ENCODE measurements around the gene TMCO2. TPM values are rescaled to one million over a fixed set of nuclear protein-coding genes. Genes with fewer than 3 reads are reported as not detected.

The TMCO2 gene
- total RNA-seq, 1 experiment from 2014 or later: not detected

DNA sequence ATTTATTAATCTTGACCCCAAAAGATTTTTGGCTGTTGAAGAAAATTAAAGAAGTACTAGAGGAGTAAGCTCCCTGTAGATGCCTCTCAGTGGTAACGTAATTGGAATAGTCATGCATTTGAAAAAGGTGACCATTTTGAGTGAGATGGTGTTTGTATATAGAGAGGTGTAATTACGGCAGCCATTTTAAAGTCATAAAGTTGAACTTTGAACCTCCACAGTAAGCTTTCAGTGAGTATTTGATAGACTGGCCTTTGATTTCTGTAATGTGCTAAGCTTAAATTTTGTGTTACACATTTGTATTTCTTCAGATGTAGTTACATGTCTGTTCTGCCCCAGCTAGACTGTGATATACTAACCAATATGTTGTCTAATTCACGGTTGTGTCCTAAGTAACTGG is 21.5 kb upstream of the TMCO2 start:
- TF ChIP-seq CTCF (IDR thresholded peaks at IDR 0.05; ENCODE audit: unreplicated experiment): no peak
- H3K27ac Mint-ChIP-seq (ENCODE audit: low read depth, unreplicated experiment): no peak overlapping the region
- CTCF ChIA-PET: interaction anchor here (0.6 to 0.9 kb wide), 4 partner anchors 32 to 148 kb away, joined by 3 to 5 read pairs (median 3); no protein-coding TSS in a partner anchor

GRCh38 chr1:40232444-40232843 is 15.3 kb upstream of the TMCO2 start:
- H3K9me3 Mint-ChIP-seq (ENCODE audit: unreplicated experiment): no peaks in the 10 kb centered on the region
- no peak overlapping the region for H3K4me3 Mint-ChIP-seq (ENCODE audit: unreplicated experiment)
- peaks cover 58% of the 10 kb centered on the region for H3K36me3 Mint-ChIP-seq (ENCODE audit: insufficient read depth, unreplicated experiment)
- DNase-seq (ENCODE audit: unreplicated experiment): no peak
- BruUV-seq (replicated peaks): no TSS peak
- H3K27me3 Mint-ChIP-seq (ENCODE audit: insufficient read depth, unreplicated experiment): no peaks in the 10 kb centered on the region
- ChIA-PET POLR2A (interaction anchor here (1.1 kb wide), 1 partner anchor 79 kb away, joined by 3 read pairs; no protein-coding TSS in a partner anchor), CTCF (no interaction called here)
- intact Hi-C loops (cut with micrococcal nuclease): no loop called here
- no peaks in the 10 kb centered on the region for H3K4me1 Mint-ChIP-seq (ENCODE audit: insufficient read depth, unreplicated experiment)
- TF ChIP-seq CTCF (IDR thresholded peaks at IDR 0.05; ENCODE audit: unreplicated experiment): no peak
- no peak overlapping the region for H3K27ac Mint-ChIP-seq (ENCODE audit: low read depth, unreplicated experiment)

More for the DNA sequence above, 21.5 kb upstream of the TMCO2 start:
- POLR2A ChIA-PET: interaction anchor here (1.3 kb wide), 1 partner anchor 31 kb away, joined by 5 read pairs; the partner anchor contains the start of gene ZMPSTE24
- BruUV-seq (replicated peaks): no TSS peak
- no peak for DNase-seq (ENCODE audit: unreplicated experiment)
- intact Hi-C loops (cut with micrococcal nuclease): no loop called here
- Mint-ChIP-seq H3K9me3 (ENCODE audit: unreplicated experiment) (no peaks in the 10 kb centered on the region), H3K4me3 (ENCODE audit: unreplicated experiment) (no peak overlapping the region), H3K27me3 (ENCODE audit: insufficient read depth, unreplicated experiment) (no peaks in the 10 kb centered on the region), H3K4me1 (ENCODE audit: insufficient read depth, unreplicated experiment) (no peaks in the 10 kb centered on the region), H3K36me3 (ENCODE audit: insufficient read depth, unreplicated experiment) (peaks cover 30% of the 10 kb centered on the region)

DNA sequence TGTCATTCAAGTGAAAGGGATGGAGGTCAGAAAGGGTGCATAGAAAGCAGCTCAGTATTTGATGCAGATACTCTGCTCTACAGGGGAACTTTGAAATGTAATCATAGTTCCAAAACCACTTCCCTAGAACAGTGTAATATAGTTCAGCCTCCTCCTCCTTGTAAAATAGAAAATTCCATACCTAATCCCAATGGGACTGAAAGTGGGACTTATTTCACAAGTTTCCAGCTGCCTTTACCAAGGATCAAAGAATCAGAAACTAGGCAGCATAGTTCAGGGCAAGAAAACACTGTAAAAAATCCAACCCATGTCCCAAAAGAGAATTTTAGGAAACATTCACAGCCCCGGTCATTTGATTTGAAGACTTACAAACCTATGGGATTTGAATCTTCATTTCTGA is 8.1 kb upstream of the TMCO2 start:
- ChIA-PET POLR2A (interaction anchor here (0.6 to 2.1 kb wide), 3 partner anchors 16 to 34 kb away, joined by 3 to 4 read pairs (median 3); no protein-coding TSS in a partner anchor), CTCF (interaction anchor here (0.6 to 1.7 kb wide), 4 partner anchors 9 to 99 kb away, joined by 3 to 5 read pairs (median 4); no protein-coding TSS in a partner anchor)
- no peaks in the 10 kb centered on the region for H3K9me3 Mint-ChIP-seq (ENCODE audit: unreplicated experiment)
- H3K27ac Mint-ChIP-seq (ENCODE audit: low read depth, unreplicated experiment): no peak overlapping the region
- H3K27me3 Mint-ChIP-seq (ENCODE audit: insufficient read depth, unreplicated experiment): no peaks in the 10 kb centered on the region
- peaks cover 9% of the 10 kb centered on the region for H3K4me1 Mint-ChIP-seq (ENCODE audit: insufficient read depth, unreplicated experiment)
- intact Hi-C loops (cut with micrococcal nuclease): no loop called here
- no TSS peak for BruUV-seq (replicated peaks)
- no peak for TF ChIP-seq CTCF (IDR thresholded peaks at IDR 0.05; ENCODE audit: unreplicated experiment)
- H3K4me3 Mint-ChIP-seq (ENCODE audit: unreplicated experiment): no peak overlapping the region
- peaks cover 41% of the 10 kb centered on the region for H3K36me3 Mint-ChIP-seq (ENCODE audit: insufficient read depth, unreplicated experiment)
- DNase-seq (ENCODE audit: unreplicated experiment): no peak

DNA sequence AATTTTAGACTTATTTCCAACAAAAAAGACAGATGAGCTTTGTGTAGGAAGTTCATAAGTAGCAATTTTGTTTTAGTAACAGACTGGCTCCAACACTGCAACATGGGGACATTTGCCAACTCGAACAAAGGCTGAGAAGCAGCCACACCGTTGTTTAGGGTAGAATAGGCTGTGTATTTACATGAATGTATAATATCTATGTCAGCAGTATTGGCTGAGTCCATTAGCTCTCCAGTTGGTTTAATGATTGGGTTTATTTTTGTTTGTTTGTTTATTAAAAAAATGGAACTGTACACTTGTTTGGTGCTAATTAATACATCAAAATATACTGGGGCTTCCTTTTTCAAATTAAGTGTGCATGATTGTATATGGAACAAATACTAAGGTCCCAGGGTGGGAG is 7.3 kb upstream of the TMCO2 start:
- Mint-ChIP-seq H3K4me3 (ENCODE audit: unreplicated experiment) (no peak overlapping the region), H3K36me3 (ENCODE audit: insufficient read depth, unreplicated experiment) (peaks cover 38% of the 10 kb centered on the region), H3K4me1 (ENCODE audit: insufficient read depth, unreplicated experiment) (peaks cover 13% of the 10 kb centered on the region), H3K27ac (ENCODE audit: low read depth, unreplicated experiment) (no peak overlapping the region), H3K27me3 (ENCODE audit: insufficient read depth, unreplicated experiment) (no peaks in the 10 kb centered on the region), H3K9me3 (ENCODE audit: unreplicated experiment) (no peaks in the 10 kb centered on the region)
- CTCF ChIA-PET: interaction anchor here (1.2 to 2.7 kb wide), 3 partner anchors 8 to 87 kb away, joined by 3 to 14 read pairs (median 5); no protein-coding TSS in a partner anchor
- TF ChIP-seq CTCF (IDR thresholded peaks at IDR 0.05; ENCODE audit: unreplicated experiment): no peak
- BruUV-seq (replicated peaks): no TSS peak
- intact Hi-C loops (cut with micrococcal nuclease): no loop called here
- POLR2A ChIA-PET: interaction anchor here (1.2 to 2.1 kb wide), 2 partner anchors 15 to 19 kb away, joined by 3 to 4 read pairs; no protein-coding TSS in a partner anchor
- DNase-seq (ENCODE audit: unreplicated experiment): no peak

Measured in MCF 10A (cell line).